Heart left ventricle (tissue), 13 donors: ENCODE measurements around the gene SLC29A3.

Experiments used
- POLR2A ChIP-seq, 2 donors: fragments of 450-650 bp; IDR thresholded peaks; one replicate each; pipeline ENCODE4 v1.6.1; 2017; ENCODE audit warnings: antibody characterized with exemption in 2 of 2, mild to moderate bottlenecking in 2 of 2, moderate library complexity in 2 of 2
- TF ChIP-seq, protein P1 (sequence below), 12 donors: fragments of 200-600 bp; sonication (generic) in 4 of 12; IDR thresholded peaks; one replicate each; pipeline versions ENCODE4 v1.5.0 to v1.8.0; 2018 to 2022; ENCODE audit warnings: antibody characterized with exemption in 12 of 12, mild to moderate bottlenecking in 5 of 12
- donor health status: ischemic (EF 13 %, LVEDD 7.1; RV severe dilation, severe dysfunction).
- donor health status: DM: no; HTN: yes; CAD: no.
- donor health status: DM: no; HTN: no; CAD: no.
- donor health status: ischemic (EF 25% LVEDD 6.9; RV normal size, moderate dysfunction).
- donor health status: ischemic (EF 25% LVEDD 5.7; RV mildly dilated, moderate dysfunction).
- donor health status: ischemic (EF 35%, LVEDD 5.7; RV mildly dilated, moderate dysfunction).
- donor health status: nonischemic (EF 11% LVEDD 7.7; RV severe dilation, severe dysfunction).
- donor health status: DM: yes; HTN: yes; CAD: no.
- donor health status: PGD.
- donor health status: ischemic (EF 29% LVEDD 5.4; RV normal size, mild dysfunction).
- donor health status: nonischemic (EF 23%, LVEDD 6.1; RV moderate dilation, normal function).

DNA sequence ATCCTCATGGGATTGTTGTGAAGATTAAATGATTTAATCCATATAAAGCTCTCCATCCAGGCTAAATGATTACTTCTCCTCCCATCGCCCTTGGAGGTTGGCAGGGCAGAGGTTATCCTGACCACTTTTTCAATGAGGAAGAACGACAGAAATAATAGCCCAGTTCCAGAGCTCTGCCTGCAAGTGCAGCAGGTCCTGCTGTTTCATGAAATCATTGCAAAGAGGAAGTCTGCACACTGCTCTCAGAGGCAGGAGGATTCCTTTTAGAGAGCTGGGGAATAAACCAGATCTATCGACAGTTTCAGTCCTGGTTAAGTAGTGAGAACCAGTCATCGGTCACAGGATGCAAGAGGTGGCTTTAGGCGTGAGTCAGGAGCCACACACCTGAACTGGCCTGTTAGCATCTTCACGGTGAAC is 52.7 kb downstream of the SLC29A3 start:
- TF ChIP-seq, protein P1, sequence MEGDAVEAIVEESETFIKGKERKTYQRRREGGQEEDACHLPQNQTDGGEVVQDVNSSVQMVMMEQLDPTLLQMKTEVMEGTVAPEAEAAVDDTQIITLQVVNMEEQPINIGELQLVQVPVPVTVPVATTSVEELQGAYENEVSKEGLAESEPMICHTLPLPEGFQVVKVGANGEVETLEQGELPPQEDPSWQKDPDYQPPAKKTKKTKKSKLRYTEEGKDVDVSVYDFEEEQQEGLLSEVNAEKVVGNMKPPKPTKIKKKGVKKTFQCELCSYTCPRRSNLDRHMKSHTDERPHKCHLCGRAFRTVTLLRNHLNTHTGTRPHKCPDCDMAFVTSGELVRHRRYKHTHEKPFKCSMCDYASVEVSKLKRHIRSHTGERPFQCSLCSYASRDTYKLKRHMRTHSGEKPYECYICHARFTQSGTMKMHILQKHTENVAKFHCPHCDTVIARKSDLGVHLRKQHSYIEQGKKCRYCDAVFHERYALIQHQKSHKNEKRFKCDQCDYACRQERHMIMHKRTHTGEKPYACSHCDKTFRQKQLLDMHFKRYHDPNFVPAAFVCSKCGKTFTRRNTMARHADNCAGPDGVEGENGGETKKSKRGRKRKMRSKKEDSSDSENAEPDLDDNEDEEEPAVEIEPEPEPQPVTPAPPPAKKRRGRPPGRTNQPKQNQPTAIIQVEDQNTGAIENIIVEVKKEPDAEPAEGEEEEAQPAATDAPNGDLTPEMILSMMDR (IDR thresholded peaks at IDR 0.05), result no peak
- TF ChIP-seq POLR2A (IDR thresholded peaks at IDR 0.05), result no peak
